Body of pancreas (tissue), 4 donors: Measurements from ENCODE around the gene FZD2. TPM values are rescaled to one million over a fixed set of nuclear protein-coding genes. Genes with fewer than 3 reads are reported as not detected.

Experiments
- ATAC-seq: fragments of 150-250 bp; one replicate; pipeline ENCODE4 v1.9.1; 2016
- DNase-seq, 4 donors: peaks; one replicate each; pipeline ENCODE4 v3.0.0-alpha.2; 2019
- H3K27ac ChIP-seq, 4 donors: fragments of 200-600 bp; sonication (generic); 1 replicate in 3 of 4; 2 replicates in 1 of 4; pipeline versions ENCODE4 v1.5.1 to v1.6.1; 2016 to 2019; ENCODE audit warnings: mild to moderate bottlenecking in 1 of 4, mixed read lengths in 1 of 4, moderate library complexity in 1 of 4
- H3K27me3 ChIP-seq, 2 donors: fragments of 200-600 bp; sonication (generic); one replicate each; pipeline ENCODE4 v1.6.0; 2016; ENCODE audit warnings: mild to moderate bottlenecking in 1 of 2
- H3K36me3 ChIP-seq, 2 donors: fragments of 200-600 bp; sonication (generic); replicated peaks in 1 of 2; 2 replicates each; pipeline ENCODE4 v1.5.1; 2016; ENCODE audit warnings: low read depth in 2 of 2; ENCODE audit not compliant: insufficient read depth in 1 of 2
- H3K4me1 ChIP-seq: fragments of 200-600 bp; sonication (generic); one replicate; pipeline ENCODE4 v1.6.0; 2016
- H3K4me3 ChIP-seq, 2 donors: fragments of 200-600 bp; sonication (generic); 1 replicate in 1 of 2; 2 replicates in 1 of 2; pipeline ENCODE4 v1.5.1; 2016 to 2019
- H3K9me3 ChIP-seq, 3 donors: fragments of 200-600 bp; sonication (generic); 1 replicate in 2 of 3; 2 replicates in 1 of 3; pipeline ENCODE4 v1.5.1; 2016
- CTCF ChIP-seq, 7 experiments: fragments of 450-650 bp in 4 of 7; fragments of 200-600 bp in 3 of 7; sonication (generic) in 3 of 7; IDR thresholded peaks; one replicate each; pipeline ENCODE4 v1.5.1; 2016 to 2019; ENCODE audit warnings: antibody characterized with exemption in 7 of 7
- POLR2A ChIP-seq, 3 donors: fragments of 450-650 bp; IDR thresholded peaks; one replicate each; pipeline ENCODE4 v1.6.1; 2016; ENCODE audit warnings: antibody characterized with exemption in 3 of 3, mild to moderate bottlenecking in 2 of 3
- WGBS, 2 donors: methylation state at CpG; one replicate each; pipeline ENCODE4 v1.1.5; 2017; 5-methylcytosine and 5-hydroxymethylcytosine counted together
- intact Hi-C: fragments of 100-400 bp; cut with DNase I; formaldehyde crosslinking; loops from one replicate; pipeline ENCODE4 v1.15.1; 2023
- total RNA-seq, 2 donors: library from RNA; depleted of rRNA; stranded (reverse); fragments of >200 nt; gene quantifications; one replicate each; pipeline ENCODE4 v1.1.0, GENCODE V29; 2016

The FZD2 gene
- total RNA-seq, 2 donors from 2014 or later, result 0.52 TPM; not detected in 1

GRCh38 chr17:44606658-44607057 lies 49.4 kb downstream of the FZD2 start:
- H3K27ac ChIP-seq, result no peak overlapping the region
- H3K4me1 ChIP-seq, result peaks cover 11% of the 10 kb centered on the region
- no peak for DNase-seq
- H3K36me3 ChIP-seq, result no peaks in the 10 kb centered on the region
- intact Hi-C loops, result no loop called here
- H3K4me3 ChIP-seq, result no peak overlapping the region
- no peak for ATAC-seq
- no peaks in the 10 kb centered on the region for H3K27me3 ChIP-seq
- 89 to 92% methylated on average over 11 of the region's 11 CpGs for WGBS, 2 donors
- no peaks in the 10 kb centered on the region for H3K9me3 ChIP-seq
- TF ChIP-seq CTCF (IDR thresholded peaks at IDR 0.05) (no peak), POLR2A (IDR thresholded peaks at IDR 0.05) (no peak)

- H3K27me3 ChIP-seq, result no peaks in the 10 kb centered on the region
- H3K9me3 ChIP-seq, result no peaks in the 10 kb centered on the region
- H3K27ac ChIP-seq, result no peak overlapping the region
- H3K4me3 ChIP-seq, result no peak overlapping the region
- no peak for DNase-seq
- TF ChIP-seq POLR2A (IDR thresholded peaks at IDR 0.05), result no peak
- no peak for TF ChIP-seq CTCF (IDR thresholded peaks at IDR 0.05)
- WGBS, 2 donors, result 53 to 66% methylated on average over 5 to 10 of the region's 10 CpGs
- no peaks in the 10 kb centered on the region for H3K36me3 ChIP-seq
- no peaks in the 10 kb centered on the region for H3K4me1 ChIP-seq
- ATAC-seq, result no peak
- intact Hi-C loops, result no loop called here
Observed at GRCh38 chr17:44607836-44608690, 50.8 kb downstream of the FZD2 start.

- no peak for TF ChIP-seq POLR2A (IDR thresholded peaks at IDR 0.05)
- no peak for TF ChIP-seq CTCF (IDR thresholded peaks at IDR 0.05)
- intact Hi-C loops, result no loop called here
- Histone ChIP-seq H3K36me3 (no peaks in the 10 kb centered on the region), H3K27ac (no peak overlapping the region), H3K4me3 (no peak overlapping the region), H3K27me3 (no peaks in the 10 kb centered on the region), H3K4me1 (no peaks in the 10 kb centered on the region), H3K9me3 (no peaks in the 10 kb centered on the region)
- DNase-seq (no peak), ATAC-seq (no peak)
- 72 to 87% methylated on average over 2 to 6 of the region's 6 CpGs for WGBS, 2 donors
Observed at GRCh38 chr17:44608727-44609435, 51.6 kb downstream of the FZD2 start.

GRCh38 chr17:44610331-44610730 lies 53.0 kb downstream of the FZD2 start:
- intact Hi-C loops, result no loop called here
- WGBS, 2 donors, result 47 to 57% methylated on average over 4 of the region's 4 CpGs
- no peak for ATAC-seq
- H3K27me3 ChIP-seq, result no peaks in the 10 kb centered on the region
- no peaks in the 10 kb centered on the region for H3K9me3 ChIP-seq
- no peak for DNase-seq
- no peaks in the 10 kb centered on the region for H3K36me3 ChIP-seq
- no peak overlapping the region for H3K4me3 ChIP-seq
- TF ChIP-seq CTCF (IDR thresholded peaks at IDR 0.05) (no peak), POLR2A (IDR thresholded peaks at IDR 0.05) (no peak)
- H3K4me1 ChIP-seq, result no peaks in the 10 kb centered on the region
- no peak overlapping the region for H3K27ac ChIP-seq

Other genes with a start within 250 kb of the FZD2 start
- gene RUNDC3A, start 248.9 kb upstream of the FZD2 start, total RNA-seq, result 1 to 10 TPM in 1 of 2 donors, not detected in 1; 2.6 TPM
- gene SLC25A39, start 232.7 kb upstream of the FZD2 start, total RNA-seq, result 100 to 1,000 TPM in 1 of 2 donors, 10 to 100 TPM in 1; 72.6 to 154 TPM
- 100 to 1,000 TPM; 119 to 153 TPM for gene GRN, start 212.2 kb upstream of the FZD2 start, total RNA-seq
- 1 to 10 TPM in 1 of 2 donors, not detected in 1; 2.9 TPM for gene FAM171A2, start 193.6 kb upstream of the FZD2 start, total RNA-seq
- 1 to 10 TPM in 1 of 2 donors, under 1 TPM in 1; 0.33 to 1.8 TPM for gene ITGA2B, start 167.8 kb upstream of the FZD2 start, total RNA-seq
- gene GPATCH8, start 54.1 kb upstream of the FZD2 start, total RNA-seq, result 10 to 100 TPM; 25.7 to 33.9 TPM
- gene MEIOC, start 99.0 kb downstream of the FZD2 start, total RNA-seq, result not detected
- gene CCDC43, start 132.3 kb downstream of the FZD2 start, total RNA-seq, result 1 to 10 TPM; 5.9 to 7.0 TPM
- gene DBF4B, start 151.2 kb downstream of the FZD2 start, total RNA-seq, result 1 to 10 TPM; 2.0 to 3.4 TPM
- under 1 TPM; under 0.01 TPM for gene ADAM11, start 201.5 kb downstream of the FZD2 start, total RNA-seq